Measurements from ENCODE around the gene PCDH9.

The PCDH9 gene, protein sequence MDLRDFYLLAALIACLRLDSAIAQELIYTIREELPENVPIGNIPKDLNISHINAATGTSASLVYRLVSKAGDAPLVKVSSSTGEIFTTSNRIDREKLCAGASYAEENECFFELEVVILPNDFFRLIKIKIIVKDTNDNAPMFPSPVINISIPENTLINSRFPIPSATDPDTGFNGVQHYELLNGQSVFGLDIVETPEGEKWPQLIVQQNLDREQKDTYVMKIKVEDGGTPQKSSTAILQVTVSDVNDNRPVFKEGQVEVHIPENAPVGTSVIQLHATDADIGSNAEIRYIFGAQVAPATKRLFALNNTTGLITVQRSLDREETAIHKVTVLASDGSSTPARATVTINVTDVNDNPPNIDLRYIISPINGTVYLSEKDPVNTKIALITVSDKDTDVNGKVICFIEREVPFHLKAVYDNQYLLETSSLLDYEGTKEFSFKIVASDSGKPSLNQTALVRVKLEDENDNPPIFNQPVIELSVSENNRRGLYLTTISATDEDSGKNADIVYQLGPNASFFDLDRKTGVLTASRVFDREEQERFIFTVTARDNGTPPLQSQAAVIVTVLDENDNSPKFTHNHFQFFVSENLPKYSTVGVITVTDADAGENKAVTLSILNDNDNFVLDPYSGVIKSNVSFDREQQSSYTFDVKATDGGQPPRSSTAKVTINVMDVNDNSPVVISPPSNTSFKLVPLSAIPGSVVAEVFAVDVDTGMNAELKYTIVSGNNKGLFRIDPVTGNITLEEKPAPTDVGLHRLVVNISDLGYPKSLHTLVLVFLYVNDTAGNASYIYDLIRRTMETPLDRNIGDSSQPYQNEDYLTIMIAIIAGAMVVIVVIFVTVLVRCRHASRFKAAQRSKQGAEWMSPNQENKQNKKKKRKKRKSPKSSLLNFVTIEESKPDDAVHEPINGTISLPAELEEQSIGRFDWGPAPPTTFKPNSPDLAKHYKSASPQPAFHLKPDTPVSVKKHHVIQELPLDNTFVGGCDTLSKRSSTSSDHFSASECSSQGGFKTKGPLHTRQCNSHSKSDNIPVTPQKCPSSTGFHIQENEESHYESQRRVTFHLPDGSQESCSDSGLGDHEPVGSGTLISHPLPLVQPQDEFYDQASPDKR (N-terminal part only)

DNA sequence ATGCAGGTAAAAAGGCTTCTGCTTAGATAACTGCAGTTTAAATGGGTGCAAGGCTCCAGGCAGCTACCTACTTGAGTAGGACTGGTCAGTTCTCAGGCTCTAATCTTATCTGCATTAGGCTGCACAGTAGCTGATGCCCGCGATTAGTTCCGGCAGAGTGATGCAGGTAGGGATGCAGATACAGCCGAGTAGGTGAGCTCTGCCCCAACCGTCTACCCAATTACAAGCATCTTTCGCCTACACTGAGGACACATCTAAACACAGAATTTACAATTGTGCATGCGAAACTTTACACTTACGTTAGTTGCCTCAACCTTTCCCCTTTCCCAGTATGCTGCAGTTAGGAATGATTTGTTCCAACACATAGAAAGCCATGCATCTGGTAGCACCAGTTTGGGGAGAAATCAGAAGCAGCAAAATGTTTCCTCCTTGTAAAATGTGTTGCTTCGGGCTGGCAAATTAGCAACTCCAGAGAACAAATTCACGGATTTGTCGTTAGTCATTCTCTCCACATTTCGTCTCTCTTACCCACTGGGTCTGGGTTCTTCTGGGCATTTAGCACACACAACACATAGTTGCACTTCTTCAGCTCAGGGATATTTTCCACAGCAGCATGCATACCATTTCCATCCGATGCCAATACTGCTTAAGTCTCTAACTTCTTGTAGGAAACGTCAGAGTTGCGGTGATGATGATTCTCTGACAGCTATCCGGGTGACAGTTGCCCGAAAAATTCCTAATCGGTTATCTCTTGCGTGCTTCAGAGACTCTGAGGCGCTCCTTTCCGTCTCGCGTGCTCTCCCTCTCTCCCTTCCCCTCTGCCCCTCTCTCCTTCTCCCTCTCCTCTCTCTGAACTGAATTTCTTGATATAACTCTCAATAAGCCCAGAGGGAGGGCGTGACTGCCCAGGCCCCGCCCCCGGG, at the start of gene PCDH9:
Gene PCDH9 (minus strand): TSS at position 856 of the 923 bp plus-strand sequence. CDS start 1,896 bp downstream, outside the sequence.
- no peak for DNase-seq (ENCODE audit: low read depth)

DNA sequence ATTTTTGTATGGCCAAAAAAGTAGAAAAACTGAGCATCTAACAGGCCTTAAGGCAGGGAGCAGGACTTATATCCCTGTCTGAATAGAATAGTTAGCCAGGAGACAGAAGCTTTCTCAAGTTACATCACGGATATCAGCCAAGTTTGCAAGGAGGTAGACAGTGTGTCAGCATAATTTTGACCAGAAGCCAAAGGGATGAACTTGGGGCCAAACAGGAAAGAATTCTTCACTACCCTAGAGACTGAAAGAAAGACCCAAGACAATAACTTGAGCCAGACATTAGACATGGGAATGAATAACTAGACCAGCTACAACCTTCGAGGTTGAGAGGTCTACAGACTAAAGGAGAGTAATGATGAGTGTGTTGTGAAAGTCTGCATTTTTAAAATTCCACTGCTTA, 48.1 kb upstream of the PCDH9 start:
- no peak for DNase-seq (ENCODE audit: low read depth)

DNA sequence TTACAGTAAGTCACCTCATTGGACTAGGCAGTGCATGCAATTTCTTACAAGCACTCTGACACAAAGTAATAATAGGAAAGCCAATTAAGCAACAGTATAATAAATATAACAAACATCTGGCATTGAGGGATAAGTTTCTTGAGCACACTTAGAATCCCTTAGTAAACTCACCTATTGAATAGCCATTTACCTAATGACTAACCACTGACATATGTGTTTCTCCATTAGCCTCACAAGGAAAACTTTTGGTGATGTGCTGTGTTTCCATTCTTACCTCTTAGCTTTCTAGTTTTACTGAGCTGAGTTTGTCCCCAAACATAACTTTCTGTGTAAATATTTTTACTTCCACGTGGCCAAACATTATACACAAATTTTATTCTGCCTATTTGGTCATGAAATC, 47.4 kb upstream of the PCDH9 start:
- DNase-seq (ENCODE audit: low read depth), result no peak

DNA sequence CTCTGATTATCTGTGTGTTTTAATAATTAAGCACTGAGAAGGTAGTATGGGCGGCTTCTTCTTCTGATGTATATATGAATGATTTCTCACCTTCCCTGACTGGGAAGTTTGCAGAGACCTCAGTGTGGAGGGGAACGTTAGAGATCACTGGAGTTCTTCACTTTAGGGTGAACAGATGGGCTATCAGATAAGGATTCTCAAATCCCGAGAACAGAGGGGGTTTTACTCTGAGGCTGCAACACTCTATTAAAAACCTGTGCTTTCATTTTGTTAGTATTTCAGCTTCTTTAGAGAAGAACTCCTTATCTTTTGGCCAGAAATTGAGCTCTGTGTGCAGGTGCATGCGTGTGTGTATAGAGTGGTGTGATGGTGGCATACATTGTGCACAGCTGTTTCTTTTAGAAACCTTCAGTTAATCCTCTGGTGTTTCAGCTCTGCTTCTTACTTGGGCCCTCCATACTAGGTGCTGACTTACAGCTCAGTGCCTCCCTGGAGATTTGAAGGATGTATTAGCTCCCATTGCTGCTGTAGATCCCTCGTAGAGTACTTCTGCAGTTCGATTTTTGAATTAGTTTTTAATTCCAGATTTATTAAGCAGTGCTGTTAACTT, 45.3 kb upstream of the PCDH9 start:
- DNase-seq (ENCODE audit: low read depth), result no peak

DNA sequence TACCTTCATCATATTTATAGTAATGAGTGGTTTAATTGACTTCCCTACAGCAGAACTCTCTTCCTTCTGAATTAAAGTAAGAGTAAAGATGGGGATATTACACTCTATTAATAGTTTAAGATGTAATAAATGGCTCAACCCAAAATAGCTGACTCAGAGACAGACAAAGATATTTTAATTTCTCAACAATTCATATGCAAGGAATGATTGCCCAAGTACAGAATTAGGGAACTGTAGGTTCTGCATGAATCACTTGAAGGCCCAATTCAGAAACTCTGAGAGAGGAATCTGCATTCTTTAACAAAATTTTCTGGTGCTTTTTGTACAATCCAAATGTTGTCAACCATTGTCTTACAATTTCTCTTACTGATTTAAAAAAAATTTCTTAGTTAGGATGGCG, 42.9 kb upstream of the PCDH9 start:
- no peak for DNase-seq (ENCODE audit: low read depth)

DNA sequence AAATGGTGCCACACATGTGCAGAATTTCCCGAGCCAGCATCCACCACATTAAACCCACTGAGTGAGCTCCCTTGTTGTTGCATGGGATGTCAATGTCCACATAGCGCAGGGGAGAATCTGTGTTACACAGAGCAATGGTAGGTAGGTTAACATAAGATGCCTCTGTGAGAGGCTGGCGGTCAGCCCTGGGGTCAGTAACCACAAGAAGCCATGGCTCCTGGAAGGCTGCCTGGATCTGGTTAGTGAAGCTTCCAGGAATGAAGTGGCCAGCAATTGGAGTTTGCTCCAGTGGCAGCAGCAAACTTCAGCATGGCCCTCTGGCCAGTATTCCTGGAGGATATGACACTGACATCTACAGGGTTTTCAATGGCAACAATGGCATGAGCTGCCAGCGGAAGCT, 37.0 kb upstream of the PCDH9 start:
- DNase-seq (ENCODE audit: low read depth), result no peak

DNA sequence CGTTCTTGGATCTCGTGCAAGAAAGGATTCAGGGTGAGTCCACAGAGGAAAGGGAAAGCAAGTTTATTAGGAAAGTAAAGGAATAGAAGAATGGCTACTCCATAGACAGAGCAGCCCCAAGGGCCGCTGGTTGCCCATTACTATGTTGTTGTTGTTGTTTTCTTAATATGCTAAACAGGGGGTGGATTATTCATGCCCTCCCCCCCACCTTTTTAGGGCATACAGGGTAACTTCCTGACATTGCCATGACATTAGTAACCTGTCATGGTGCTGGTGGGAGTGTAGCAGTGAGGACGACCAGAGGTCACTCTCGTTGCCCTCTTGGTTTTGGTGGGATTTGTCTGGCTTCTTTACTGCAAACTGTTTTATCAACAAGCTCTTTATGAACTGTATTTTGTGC, 29.1 kb upstream of the PCDH9 start:
- no peak for DNase-seq (ENCODE audit: low read depth)

DNA sequence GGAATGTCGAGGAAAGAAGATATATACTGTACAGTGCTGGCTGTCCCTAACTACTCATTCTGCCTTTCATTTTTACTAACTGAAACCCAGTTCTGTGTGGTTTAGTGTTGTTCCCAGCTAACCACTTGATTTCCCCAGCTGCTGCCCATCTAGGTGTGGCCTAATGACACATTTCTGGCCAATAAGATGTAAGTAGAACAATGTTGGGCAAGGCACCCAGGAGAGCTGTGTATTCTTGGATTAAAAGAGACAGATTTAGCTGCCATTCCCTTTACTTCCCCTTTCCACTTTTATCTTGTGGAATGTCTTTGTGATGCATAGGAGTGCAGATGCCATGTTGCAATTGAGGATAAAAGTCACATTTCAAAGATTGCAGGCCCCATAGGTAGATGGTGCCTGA, 28.3 kb upstream of the PCDH9 start:
- DNase-seq (ENCODE audit: low read depth), result no peak

DNA sequence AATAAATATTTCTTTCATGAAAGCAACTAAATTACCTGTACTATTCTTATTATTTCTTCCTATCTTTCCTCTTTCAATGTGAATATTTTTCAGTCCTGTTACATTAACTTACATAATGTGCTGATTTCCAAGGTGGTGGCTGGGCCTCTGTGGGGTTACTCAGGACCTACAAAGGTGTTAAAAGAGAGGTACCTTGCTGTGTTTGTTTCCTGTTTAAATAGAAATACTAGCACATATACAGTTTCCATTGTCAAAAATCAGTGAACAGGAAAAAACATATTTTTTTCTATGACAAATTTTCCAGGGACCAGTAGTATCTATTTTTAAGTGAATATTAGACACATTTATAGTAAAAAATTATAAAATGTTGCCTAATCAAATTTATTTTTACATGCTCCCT, 8.7 kb upstream of the PCDH9 start:
- DNase-seq (ENCODE audit: low read depth), result no peak

DNA sequence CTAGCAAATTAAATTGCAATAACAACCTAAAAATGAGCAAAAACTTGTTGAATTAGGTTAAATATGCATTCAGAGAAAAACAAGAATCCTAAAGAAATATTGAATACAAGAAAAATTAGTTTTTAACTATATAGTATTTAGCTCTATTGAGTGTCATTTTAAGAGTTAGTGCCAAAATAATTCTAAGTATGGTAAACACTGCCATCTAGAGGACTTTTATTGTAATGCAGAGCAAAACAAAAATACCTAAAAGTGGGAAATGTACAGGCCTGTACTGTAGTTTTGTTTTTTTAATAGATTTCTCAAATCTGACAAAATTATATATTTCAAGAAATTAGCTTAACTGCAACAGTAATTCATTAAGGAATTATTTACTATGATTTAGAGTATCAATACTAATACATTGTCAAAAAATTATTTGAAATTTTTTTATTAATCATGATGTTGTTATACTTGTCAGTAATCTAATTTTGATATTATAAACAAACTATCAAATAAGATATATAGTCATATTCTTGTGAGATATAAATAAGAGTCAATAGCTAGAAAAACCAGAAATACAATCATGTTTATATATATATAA, 8.2 kb upstream of the PCDH9 start:
- DNase-seq (ENCODE audit: low read depth), result no peak

DNA sequence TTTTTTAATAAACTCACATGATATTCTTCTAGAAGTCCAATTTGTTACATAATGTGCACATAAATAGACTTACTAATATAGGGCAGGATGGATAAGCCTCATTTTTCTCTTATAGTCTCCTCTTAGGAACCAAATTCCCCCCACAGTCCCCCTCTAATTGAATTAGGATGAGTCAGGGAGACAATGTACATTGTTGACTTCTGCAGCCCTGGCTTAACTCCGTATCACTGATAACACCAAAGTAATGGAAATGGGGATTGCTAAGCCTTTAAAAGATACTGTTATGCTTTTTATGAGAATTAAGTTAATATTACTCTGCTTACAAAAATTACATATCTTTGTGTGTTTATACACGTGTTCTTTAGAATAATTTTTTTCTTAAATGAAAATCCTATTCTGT, 5.1 kb upstream of the PCDH9 start:
- no peak for DNase-seq (ENCODE audit: low read depth)

DNA sequence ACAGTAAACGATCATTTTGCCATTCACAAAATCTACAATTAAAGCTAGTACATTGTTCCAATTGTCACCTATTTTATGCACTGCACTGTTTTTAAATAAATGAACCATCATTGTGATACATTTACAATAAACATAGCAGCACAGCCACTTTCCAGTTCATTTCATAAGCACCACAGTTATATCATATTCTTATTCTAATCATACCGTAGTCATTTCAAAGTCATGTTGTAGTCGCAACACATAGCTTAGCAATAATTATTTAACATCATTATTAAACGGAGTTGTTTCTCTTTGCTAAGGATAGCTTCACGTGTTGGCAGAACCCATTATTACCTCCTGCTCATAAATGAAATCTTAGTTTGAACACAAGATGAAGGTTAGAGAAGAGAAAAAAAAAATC, 2.2 kb upstream of the PCDH9 start:
- DNase-seq (ENCODE audit: low read depth), result no peak

DNA sequence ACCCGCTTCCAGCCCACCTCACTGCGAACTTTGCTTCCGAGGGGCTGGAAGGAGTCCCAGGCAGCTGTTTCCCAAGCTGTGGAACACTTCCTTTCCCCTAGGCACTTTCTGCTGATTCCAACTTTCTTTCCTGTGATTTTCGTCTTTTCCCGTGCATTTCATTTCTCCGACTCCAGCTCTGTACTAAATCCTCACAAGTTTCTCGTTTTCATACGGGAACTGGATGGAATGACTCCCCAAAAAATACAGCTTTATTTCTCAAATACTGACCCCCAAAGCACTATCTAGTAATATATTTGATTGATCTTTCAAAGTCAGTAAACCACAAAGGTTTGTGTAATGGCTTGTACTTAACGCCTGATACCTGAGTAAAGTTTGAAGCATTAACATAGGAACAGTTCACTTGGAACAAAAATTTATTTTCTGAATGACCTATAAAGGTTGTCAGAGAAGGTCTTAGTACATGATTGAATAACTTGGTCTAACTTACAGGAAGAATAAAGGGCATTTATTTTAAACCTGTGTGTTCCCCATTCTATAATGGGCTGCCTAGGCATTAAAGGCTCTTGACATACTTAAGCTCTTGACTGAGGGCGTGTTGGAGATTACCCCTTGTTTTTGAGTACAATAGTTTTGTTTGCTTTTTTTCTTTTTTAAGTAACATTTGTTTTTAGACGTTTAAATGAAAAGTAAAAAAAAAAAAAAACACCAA, 1.3 kb upstream of the PCDH9 start:
- DNase-seq (ENCODE audit: low read depth), result no peak

DNA sequence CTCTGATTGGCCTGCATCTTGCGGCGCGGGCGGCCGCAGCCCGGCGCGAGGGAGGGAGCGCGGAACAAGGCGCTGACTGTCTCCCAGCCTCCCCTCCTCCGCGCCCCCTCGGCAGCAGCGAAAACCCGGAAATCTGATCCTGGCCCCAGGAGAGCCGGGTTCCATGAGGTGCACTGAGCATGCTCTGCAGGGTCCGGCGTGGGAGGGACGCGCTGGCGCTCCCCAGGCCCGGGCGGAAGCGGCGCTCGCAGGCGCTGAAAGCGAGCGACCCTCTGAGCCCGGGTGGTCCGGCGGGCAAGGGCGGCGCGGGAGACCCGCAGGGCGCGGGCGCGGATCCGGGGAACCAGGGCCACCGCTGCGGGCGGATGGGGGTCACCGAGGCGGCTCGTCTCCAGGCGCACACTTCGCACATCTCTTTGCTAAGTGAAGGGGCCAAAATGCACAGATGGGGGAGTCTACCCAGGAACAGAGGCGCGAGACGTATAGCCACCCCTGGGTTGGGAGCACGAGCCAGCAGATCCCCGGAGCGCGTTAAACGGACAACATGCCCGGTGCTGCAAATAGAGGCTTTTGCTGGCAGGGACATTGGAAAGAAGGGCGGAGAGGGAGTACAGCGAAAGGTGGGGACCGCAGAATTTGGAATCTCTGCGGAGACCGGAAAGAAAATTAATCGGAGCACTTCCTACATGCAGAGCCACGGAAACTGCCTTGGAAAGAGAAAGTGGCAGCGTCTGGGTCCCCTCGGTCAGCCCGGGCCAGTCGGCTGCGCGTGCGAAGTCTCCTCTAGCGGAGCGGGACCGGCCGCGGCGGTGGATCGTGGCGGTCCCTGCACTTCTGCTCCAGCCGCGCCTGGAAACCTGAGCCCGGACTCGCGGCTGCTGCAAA, 510 bp upstream of the PCDH9 start:
- peak; percentile 87 for DNase-seq (ENCODE audit: low read depth)

DNA sequence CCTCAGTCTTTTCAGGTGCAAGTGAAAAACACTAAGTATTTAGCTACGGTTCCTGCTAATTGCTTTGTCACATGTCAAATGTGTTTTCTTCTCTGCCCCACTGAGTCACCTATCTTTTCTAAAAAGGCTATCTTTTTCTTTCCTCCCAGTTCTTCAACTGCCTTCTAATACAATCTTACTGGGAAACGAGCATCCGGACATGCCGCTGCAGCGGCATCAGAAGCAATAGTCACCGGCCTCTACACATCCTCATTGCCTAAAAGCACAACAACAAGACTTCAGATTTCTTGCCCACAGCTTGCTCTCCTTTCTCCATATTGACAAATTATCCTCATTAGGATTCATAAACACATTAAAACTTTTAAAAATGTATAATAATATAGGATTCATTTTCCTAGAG, 1.2 kb downstream of the PCDH9 start:
- DNase-seq (ENCODE audit: low read depth), result no peak

DNA sequence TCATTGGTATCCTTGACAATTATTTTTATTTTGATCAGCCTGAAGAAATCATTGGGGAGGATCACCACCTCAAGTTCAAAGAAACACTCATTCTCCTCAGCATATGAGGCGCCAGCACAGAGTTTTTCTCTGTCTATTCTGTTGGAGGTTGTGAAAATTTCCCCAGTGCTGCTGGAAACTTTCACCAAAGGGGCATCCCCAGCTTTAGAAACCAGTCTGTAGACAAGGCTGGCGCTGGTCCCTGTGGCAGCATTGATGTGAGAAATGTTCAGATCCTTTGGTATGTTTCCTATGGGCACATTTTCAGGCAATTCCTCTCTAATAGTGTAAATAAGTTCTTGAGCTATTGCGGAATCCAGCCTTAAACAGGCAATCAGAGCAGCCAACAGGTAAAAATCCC, 2.1 kb downstream of the PCDH9 start:
- DNase-seq (ENCODE audit: low read depth), result no peak

DNA sequence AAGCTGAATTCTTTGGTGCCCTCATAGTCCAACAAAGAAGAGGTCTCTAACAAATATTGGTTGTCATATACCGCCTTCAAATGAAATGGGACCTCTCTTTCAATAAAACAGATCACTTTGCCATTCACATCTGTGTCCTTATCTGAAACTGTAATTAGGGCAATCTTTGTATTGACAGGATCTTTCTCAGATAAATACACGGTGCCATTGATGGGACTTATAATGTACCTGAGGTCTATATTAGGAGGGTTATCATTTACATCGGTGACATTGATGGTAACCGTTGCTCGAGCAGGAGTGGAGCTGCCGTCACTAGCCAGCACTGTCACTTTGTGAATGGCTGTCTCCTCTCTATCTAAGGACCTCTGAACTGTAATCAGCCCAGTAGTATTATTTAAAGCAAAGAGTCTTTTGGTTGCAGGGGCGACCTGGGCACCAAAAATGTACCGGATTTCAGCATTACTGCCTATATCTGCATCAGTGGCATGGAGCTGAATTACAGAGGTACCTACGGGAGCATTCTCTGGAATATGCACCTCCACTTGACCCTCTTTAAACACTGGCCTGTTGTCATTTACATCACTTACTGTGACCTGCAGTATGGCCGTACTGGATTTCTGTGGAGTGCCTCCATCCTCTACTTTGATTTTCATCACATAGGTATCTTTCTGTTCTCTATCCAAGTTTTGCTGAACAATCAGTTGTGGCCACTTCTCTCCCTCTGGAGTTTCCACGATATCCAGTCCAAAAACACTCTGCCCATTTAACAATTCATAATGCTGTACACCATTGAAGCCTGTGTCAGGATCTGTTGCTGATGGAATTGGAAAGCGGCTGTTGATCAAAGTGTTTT, 2.8 kb downstream of the PCDH9 start:
- DNase-seq (ENCODE audit: low read depth), result no peak

DNA sequence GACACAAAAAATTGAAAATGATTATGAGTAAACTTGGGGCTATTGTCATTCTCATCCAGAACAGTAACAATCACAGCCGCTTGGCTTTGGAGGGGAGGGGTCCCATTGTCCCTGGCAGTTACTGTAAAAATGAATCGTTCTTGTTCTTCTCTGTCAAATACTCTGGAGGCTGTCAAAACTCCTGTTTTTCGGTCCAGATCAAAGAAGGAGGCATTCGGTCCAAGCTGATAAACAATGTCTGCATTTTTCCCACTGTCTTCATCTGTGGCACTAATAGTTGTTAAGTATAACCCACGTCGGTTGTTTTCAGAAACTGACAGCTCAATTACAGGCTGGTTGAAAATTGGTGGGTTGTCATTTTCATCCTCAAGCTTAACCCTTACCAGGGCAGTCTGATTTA, 3.4 kb downstream of the PCDH9 start:
- no peak for DNase-seq (ENCODE audit: low read depth)
